ENCODE results near the gene KLHDC8B.

Gene KLHDC8B

DNA sequence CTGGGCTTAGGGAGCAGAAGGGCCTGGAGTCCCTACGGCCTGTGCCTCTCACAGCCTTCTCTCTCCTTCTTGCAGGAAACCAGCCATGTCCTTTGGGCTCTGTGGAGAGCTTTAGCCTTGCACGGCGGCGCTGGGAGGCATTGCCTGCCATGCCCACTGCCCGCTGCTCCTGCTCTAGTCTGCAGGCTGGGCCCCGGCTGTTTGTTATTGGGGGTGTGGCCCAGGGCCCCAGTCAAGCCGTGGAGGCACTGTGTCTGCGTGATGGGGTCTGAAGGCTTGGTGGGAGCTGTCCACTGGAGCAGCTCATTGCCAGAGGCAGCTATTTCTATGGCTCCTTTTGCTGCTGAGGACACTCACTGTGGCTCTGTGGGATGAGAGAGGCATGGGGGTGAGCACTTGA is 4.1 kb downstream of the KLHDC8B start:
- FAIRE-seq, result no peak
- TF ChIP-seq POLR2AphosphoS5 (IDR thresholded peaks at IDR 0.05; ENCODE audit: low read depth, low read length), result no peak
- TF ChIP-seq POLR2A (IDR thresholded peaks at IDR 0.05; ENCODE audit: low read depth, low read length), result no peak
- no peak for TF ChIP-seq SPI1 (IDR thresholded peaks at IDR 0.05; ENCODE audit: low read depth, low read length)
- TF ChIP-seq TAF1 (IDR thresholded peaks at IDR 0.05; ENCODE audit: low read depth, low read length), result no peak
- no peak for TF ChIP-seq POU2F2 (IDR thresholded peaks at IDR 0.05; ENCODE audit: low read depth, low read length)
- TF ChIP-seq PAX5 (IDR thresholded peaks at IDR 0.05; ENCODE audit: insufficient read depth, low read length, severe bottlenecking), result no peak
- DNase-seq (ENCODE audit: insufficient read length, low spot score), result no peak

DNA sequence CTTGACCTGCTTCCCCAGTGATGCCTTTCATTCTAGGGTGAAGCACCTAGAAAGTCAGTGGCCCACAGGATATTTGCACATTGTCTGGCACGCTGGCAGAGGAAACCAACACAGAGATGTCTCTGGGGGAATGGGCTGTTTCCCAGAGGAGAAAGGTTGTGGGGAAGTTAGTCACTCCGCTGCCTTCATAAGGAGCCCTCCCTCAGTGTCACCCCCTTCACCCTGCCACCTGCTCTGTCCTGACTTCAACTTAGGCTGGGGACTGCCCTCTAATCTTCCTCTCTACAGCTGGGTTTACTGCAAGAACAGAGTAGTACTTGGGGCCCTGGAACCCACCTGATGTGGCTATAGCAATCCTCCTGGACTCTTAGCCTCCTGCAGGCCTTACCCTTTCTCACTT is 5.7 kb downstream of the KLHDC8B start:
- FAIRE-seq (no peak), DNase-seq (ENCODE audit: insufficient read length, low spot score) (no peak)

GRCh38 chr3:49180116-49180515 is 8.7 kb downstream of the KLHDC8B start:
- FAIRE-seq, result no peak
- no peak for TF ChIP-seq SPI1 (IDR thresholded peaks at IDR 0.05; ENCODE audit: low read depth, low read length)
- DNase-seq (ENCODE audit: insufficient read length, low spot score), result no peak

More for the DNA sequence above, 5.7 kb downstream of the KLHDC8B start:
- no peak for TF ChIP-seq POLR2A (IDR thresholded peaks at IDR 0.05; ENCODE audit: low read depth, low read length)
- TF ChIP-seq SPI1 (IDR thresholded peaks at IDR 0.05; ENCODE audit: low read depth, low read length), result no peak
- TF ChIP-seq PAX5 (IDR thresholded peaks at IDR 0.05; ENCODE audit: insufficient read depth, low read length, severe bottlenecking), result no peak
- TF ChIP-seq POLR2AphosphoS5 (IDR thresholded peaks at IDR 0.05; ENCODE audit: low read depth, low read length), result no peak
- TF ChIP-seq POU2F2 (IDR thresholded peaks at IDR 0.05; ENCODE audit: low read depth, low read length), result no peak
- no peak for TF ChIP-seq TAF1 (IDR thresholded peaks at IDR 0.05; ENCODE audit: low read depth, low read length)

DNA sequence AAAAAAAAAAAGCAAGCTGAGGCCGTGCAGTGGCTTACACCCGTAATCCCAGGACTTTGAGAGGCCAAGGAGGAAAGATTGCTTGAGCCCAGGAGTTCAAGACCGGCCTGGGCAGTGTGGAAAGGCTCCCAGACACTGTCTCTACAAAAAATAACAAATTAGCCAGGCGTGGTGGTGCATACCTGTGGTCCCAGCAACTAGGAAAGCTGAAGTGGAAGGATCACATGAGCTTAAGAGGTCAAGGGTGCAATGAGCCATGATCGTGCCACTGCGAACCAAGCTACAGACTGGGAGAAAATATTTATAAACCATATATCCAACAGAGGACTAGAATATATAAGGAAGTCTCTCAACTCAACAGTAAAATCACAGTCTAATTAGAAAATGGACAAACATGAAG is 10.0 kb downstream of the KLHDC8B start:
- FAIRE-seq, result no peak
- TF ChIP-seq SPI1 (IDR thresholded peaks at IDR 0.05; ENCODE audit: low read depth, low read length) (no peak), POLR2AphosphoS5 (IDR thresholded peaks at IDR 0.05; ENCODE audit: low read depth, low read length) (no peak), TAF1 (IDR thresholded peaks at IDR 0.05; ENCODE audit: low read depth, low read length) (no peak), POLR2A (IDR thresholded peaks at IDR 0.05; ENCODE audit: low read depth, low read length) (no peak), POU2F2 (IDR thresholded peaks at IDR 0.05; ENCODE audit: low read depth, low read length) (no peak), PAX5 (IDR thresholded peaks at IDR 0.05; ENCODE audit: insufficient read depth, low read length, severe bottlenecking) (no peak)
- no peak for DNase-seq (ENCODE audit: insufficient read length, low spot score)

- TF ChIP-seq TAF1 (IDR thresholded peaks at IDR 0.05; ENCODE audit: low read depth, low read length), result no peak
- TF ChIP-seq POLR2AphosphoS5 (IDR thresholded peaks at IDR 0.05; ENCODE audit: low read depth, low read length), result no peak
- TF ChIP-seq POLR2A (IDR thresholded peaks at IDR 0.05; ENCODE audit: low read depth, low read length), result no peak
- no peak for TF ChIP-seq SPI1 (IDR thresholded peaks at IDR 0.05; ENCODE audit: low read depth, low read length)
- no peak for TF ChIP-seq PAX5 (IDR thresholded peaks at IDR 0.05; ENCODE audit: insufficient read depth, low read length, severe bottlenecking)
- TF ChIP-seq POU2F2 (IDR thresholded peaks at IDR 0.05; ENCODE audit: low read depth, low read length), result no peak
- DNase-seq (ENCODE audit: insufficient read length, low spot score), result no peak
- FAIRE-seq, result no peak
Observed at GRCh38 chr3:49182682-49183081, 11.3 kb downstream of the KLHDC8B start.

DNA sequence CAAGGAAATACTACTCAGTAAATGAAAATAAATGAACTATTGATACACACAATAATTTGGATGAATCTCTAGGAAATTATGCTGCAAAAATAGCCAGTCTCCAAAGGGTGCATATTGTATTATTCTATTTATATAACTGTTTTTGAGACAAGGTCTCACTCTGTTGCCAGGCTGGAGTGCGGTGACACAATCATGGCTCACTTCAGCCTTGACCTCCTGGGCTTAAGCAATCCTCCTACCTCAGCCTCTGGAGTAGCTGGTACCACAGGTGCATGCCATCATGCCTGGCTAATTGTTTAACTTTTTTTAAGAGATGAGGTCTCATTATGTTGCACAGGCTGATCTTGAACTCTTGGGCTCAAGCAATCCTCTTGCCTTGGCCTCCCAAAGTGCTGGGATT is 12.5 kb downstream of the KLHDC8B start:
- FAIRE-seq (no peak), DNase-seq (ENCODE audit: insufficient read length, low spot score) (no peak)
- no peak for TF ChIP-seq POLR2AphosphoS5 (IDR thresholded peaks at IDR 0.05; ENCODE audit: low read depth, low read length)
- TF ChIP-seq TAF1 (IDR thresholded peaks at IDR 0.05; ENCODE audit: low read depth, low read length), result no peak
- no peak for TF ChIP-seq PAX5 (IDR thresholded peaks at IDR 0.05; ENCODE audit: insufficient read depth, low read length, severe bottlenecking)

DNA sequence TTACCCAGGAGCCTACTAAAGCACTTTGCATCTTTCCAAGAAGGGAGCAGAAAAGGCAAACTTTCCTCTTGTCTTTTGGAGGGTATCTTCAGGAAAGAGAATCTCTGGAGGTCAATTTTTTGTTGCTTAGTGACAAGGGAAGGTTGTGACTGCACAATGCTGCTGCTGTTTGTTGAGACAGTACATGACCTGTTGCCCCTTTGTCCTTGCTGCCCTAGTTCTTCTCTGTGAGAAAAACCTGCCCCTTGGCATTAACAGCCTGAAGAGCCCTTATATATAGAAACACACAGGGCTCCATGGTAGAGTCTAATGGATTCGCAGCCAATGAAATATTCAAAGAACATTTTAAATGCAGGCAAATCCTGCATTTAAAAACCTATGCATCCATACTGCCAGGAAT is 20.3 kb downstream of the KLHDC8B start:
- TF ChIP-seq TAF1 (IDR thresholded peaks at IDR 0.05; ENCODE audit: low read depth, low read length) (no peak), POLR2AphosphoS5 (IDR thresholded peaks at IDR 0.05; ENCODE audit: low read depth, low read length) (no peak), POLR2A (IDR thresholded peaks at IDR 0.05; ENCODE audit: low read depth, low read length) (no peak), PAX5 (IDR thresholded peaks at IDR 0.05; ENCODE audit: insufficient read depth, low read length, severe bottlenecking) (no peak), SPI1 (IDR thresholded peaks at IDR 0.05; ENCODE audit: low read depth, low read length) (no peak), POU2F2 (IDR thresholded peaks at IDR 0.05; ENCODE audit: low read depth, low read length) (no peak)
- DNase-seq (ENCODE audit: insufficient read length, low spot score) (no peak), FAIRE-seq (no peak)

DNA sequence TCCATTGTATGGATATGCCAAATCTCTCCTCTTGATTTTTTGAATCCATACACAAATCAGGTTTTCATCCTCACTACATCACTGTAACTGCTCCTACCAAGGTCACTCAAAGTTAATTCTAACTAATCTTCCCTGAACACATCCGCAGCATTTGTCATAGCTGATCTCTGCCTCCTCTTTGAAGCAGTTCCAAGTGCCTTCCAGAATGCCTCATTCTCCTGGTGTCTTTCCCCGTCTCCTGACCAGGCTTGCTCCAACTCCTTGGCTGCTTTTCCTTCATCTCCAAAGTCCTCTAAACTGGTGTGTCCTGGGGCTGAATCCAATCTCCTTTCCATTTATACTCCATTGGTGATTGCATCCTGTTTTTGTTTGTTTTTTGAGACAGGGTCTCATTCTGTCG is 26.8 kb downstream of the KLHDC8B start:
- TF ChIP-seq POLR2AphosphoS5 (IDR thresholded peaks at IDR 0.05; ENCODE audit: low read depth, low read length) (no peak), PAX5 (IDR thresholded peaks at IDR 0.05; ENCODE audit: insufficient read depth, low read length, severe bottlenecking) (no peak), TAF1 (IDR thresholded peaks at IDR 0.05; ENCODE audit: low read depth, low read length) (no peak), POLR2A (IDR thresholded peaks at IDR 0.05; ENCODE audit: low read depth, low read length) (no peak), POU2F2 (IDR thresholded peaks at IDR 0.05; ENCODE audit: low read depth, low read length) (no peak), SPI1 (IDR thresholded peaks at IDR 0.05; ENCODE audit: low read depth, low read length) (no peak)
- DNase-seq (ENCODE audit: insufficient read length, low spot score) (no peak), FAIRE-seq (no peak)

- FAIRE-seq (no peak), DNase-seq (ENCODE audit: insufficient read length, low spot score) (no peak)
- no peak for TF ChIP-seq SPI1 (IDR thresholded peaks at IDR 0.05; ENCODE audit: low read depth, low read length)
- TF ChIP-seq PAX5 (IDR thresholded peaks at IDR 0.05; ENCODE audit: insufficient read depth, low read length, severe bottlenecking), result no peak
- TF ChIP-seq TAF1 (IDR thresholded peaks at IDR 0.05; ENCODE audit: low read depth, low read length), result no peak
- TF ChIP-seq POLR2A (IDR thresholded peaks at IDR 0.05; ENCODE audit: low read depth, low read length), result no peak
- no peak for TF ChIP-seq POU2F2 (IDR thresholded peaks at IDR 0.05; ENCODE audit: low read depth, low read length)
- TF ChIP-seq POLR2AphosphoS5 (IDR thresholded peaks at IDR 0.05; ENCODE audit: low read depth, low read length), result no peak
Observed at GRCh38 chr3:49198611-49199230, 27.3 kb downstream of the KLHDC8B start.

DNA sequence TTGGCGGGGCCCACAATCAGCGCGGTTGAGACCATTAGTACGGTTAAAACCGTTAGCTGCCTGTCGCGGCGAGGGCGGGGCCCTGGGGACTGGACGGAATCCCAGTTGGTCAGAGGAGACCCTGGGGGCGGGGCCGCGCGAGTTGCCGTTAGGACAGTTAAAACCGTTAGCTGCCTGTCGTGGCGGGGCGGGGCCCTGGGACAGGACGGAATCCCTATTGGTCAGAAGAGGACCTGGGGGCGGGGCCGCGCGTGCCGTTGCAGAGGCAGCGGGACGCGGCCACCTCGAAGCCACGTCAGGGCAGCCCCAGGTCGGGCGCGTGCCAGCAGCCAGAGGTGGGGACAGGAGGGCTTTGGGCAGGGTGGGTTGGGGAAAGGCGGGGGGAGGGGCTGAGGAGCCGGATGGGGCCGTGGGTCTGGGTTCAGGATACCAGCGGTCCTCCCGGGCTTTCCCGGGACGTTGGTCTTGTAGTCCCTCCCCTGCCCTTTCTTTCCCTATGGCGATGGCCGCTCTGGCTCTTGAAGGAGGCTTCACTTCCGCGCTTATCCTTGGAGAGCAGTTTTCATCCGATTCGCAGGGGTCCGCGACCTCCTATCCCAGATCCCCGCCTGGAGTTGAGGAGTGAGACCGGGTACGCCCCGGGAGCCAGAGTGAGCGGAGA is 28.0 kb downstream of the KLHDC8B start:
- no peak for DNase-seq (ENCODE audit: insufficient read length, low spot score)
- FAIRE-seq, result no peak
- TF ChIP-seq TAF1 (IDR thresholded peaks at IDR 0.05; ENCODE audit: low read depth, low read length), result no peak
- no peak for TF ChIP-seq PAX5 (IDR thresholded peaks at IDR 0.05; ENCODE audit: insufficient read depth, low read length, severe bottlenecking)
- TF ChIP-seq POLR2AphosphoS5 (IDR thresholded peaks at IDR 0.05; ENCODE audit: low read depth, low read length), result no peak
- no peak for TF ChIP-seq POLR2A (IDR thresholded peaks at IDR 0.05; ENCODE audit: low read depth, low read length)
- TF ChIP-seq POU2F2 (IDR thresholded peaks at IDR 0.05; ENCODE audit: low read depth, low read length), result no peak
- TF ChIP-seq SPI1 (IDR thresholded peaks at IDR 0.05; ENCODE audit: low read depth, low read length), result no peak
